Heart left ventricle (tissue), 13 donors: ENCODE data around the gene MYO18B.

ENCODE experiments used
- POLR2A ChIP-seq, 2 donors: fragments of 450-650 bp; IDR thresholded peaks; one replicate each; pipeline ENCODE4 v1.6.1; 2017; ENCODE audit warnings: antibody characterized with exemption in 2 of 2, mild to moderate bottlenecking in 2 of 2, moderate library complexity in 2 of 2
- TF ChIP-seq, protein P1 (sequence below), 12 donors: fragments of 200-600 bp; sonication (generic) in 4 of 12; IDR thresholded peaks; one replicate each; pipeline versions ENCODE4 v1.5.0 to v1.8.0; 2018 to 2022; ENCODE audit warnings: antibody characterized with exemption in 12 of 12, mild to moderate bottlenecking in 5 of 12
- donor health status: ischemic (EF 13 %, LVEDD 7.1; RV severe dilation, severe dysfunction).
- donor health status: DM: no; HTN: yes; CAD: no.
- donor health status: DM: no; HTN: no; CAD: no.
- donor health status: ischemic (EF 25% LVEDD 6.9; RV normal size, moderate dysfunction).
- donor health status: ischemic (EF 25% LVEDD 5.7; RV mildly dilated, moderate dysfunction).
- donor health status: ischemic (EF 35%, LVEDD 5.7; RV mildly dilated, moderate dysfunction).
- donor health status: nonischemic (EF 11% LVEDD 7.7; RV severe dilation, severe dysfunction).
- donor health status: DM: yes; HTN: yes; CAD: no.
- donor health status: PGD.
- donor health status: ischemic (EF 29% LVEDD 5.4; RV normal size, mild dysfunction).
- donor health status: nonischemic (EF 23%, LVEDD 6.1; RV moderate dilation, normal function).

DNA sequence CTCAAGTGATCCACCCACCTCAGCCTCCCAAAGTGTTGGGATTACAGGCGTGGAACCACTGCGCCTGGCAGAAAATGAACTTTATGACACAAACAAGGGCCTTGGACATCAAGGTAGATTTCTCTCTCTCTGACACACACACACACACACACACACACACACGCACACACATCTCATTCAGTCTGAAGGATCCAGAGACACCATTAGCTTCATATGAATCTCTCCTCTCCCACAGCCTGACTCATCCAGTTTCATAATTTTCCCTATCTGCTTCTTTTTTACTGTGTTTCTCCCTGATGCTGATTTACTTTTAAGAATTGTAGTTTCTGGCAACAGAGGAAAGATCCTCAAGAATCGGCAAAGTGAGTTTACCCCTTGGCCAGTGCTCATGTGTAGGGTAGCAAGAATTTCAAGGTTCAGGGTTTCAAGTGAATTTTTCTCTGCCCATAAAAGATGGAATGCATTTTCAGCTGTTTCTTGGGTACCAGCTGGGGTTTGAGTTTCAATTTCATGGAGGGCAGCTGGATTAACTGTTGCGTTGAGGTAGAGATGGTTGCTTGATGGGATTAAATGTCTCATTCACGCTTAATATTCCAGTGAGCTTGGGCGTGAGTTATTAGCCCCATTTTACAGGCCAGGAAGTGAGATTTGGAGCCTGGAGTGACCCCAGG, 3.5 kb downstream of the MYO18B start:
- TF ChIP-seq POLR2A (IDR thresholded peaks at IDR 0.05), result no peak
- TF ChIP-seq, protein P1, sequence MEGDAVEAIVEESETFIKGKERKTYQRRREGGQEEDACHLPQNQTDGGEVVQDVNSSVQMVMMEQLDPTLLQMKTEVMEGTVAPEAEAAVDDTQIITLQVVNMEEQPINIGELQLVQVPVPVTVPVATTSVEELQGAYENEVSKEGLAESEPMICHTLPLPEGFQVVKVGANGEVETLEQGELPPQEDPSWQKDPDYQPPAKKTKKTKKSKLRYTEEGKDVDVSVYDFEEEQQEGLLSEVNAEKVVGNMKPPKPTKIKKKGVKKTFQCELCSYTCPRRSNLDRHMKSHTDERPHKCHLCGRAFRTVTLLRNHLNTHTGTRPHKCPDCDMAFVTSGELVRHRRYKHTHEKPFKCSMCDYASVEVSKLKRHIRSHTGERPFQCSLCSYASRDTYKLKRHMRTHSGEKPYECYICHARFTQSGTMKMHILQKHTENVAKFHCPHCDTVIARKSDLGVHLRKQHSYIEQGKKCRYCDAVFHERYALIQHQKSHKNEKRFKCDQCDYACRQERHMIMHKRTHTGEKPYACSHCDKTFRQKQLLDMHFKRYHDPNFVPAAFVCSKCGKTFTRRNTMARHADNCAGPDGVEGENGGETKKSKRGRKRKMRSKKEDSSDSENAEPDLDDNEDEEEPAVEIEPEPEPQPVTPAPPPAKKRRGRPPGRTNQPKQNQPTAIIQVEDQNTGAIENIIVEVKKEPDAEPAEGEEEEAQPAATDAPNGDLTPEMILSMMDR (IDR thresholded peaks at IDR 0.05), result no peak
